Cardiac septum (tissue), 1 donor: ENCODE results near the gene HEY2. TPM values are rescaled to one million over a fixed set of nuclear protein-coding genes. Genes with fewer than 3 reads are reported as not detected.
"Not testable (repeated sequence)": the region's sequence is repeated elsewhere in the genome, so short reads cannot be mapped to it uniquely, and the experiment has no call there.

Experiments
- DNase-seq: peaks from one replicate; pipeline ENCODE4 v3.0.0-alpha.2; 2020; ENCODE audit warnings: low spot score
- intact Hi-C: fragments of 100-400 bp; cut with DNase I; formaldehyde crosslinking; loops from one replicate; pipeline ENCODE4 v1.14.0; 2022
- total RNA-seq: library from RNA; stranded (reverse); fragmentation: NEBNext Ultra II Directional; extraction: Animal tissue kit (Norgen Biotek cat#: 25700); gene quantifications from one replicate; pipeline ENCODE4 v1.2.1, GENCODE V29; 2021
- donor health status: DM: no; HTN: no; CAD: no.

HEY2 gene
- total RNA-seq, 1 donor from 2014 or later, result 12.3 TPM

GRCh38 chr6:125791151-125791819, 41.9 kb downstream of the HEY2 start:
- no peak for DNase-seq

GRCh38 chr6:125791820-125792165, 42.4 kb downstream of the HEY2 start:
- intact Hi-C loops, result loop anchor here (5.0 kb wide), 3 partner anchors 46 to 166 kb away; partner anchors contain the start of gene HINT3
- DNase-seq, result no peak

More at GRCh38 chr6:125791151-125791819, 41.9 kb downstream of the HEY2 start:
- intact Hi-C loops, result loop anchor here (5.0 kb wide), 3 partner anchors 46 to 166 kb away; partner anchors contain the start of gene HINT3

GRCh38 chr6:125792172-125792571, 42.7 kb downstream of the HEY2 start:
- DNase-seq, result no peak
- intact Hi-C loops, result loop anchor here (5.0 kb wide), 3 partner anchors 45 to 165 kb away; partner anchors contain the start of gene HINT3

GRCh38 chr6:125792680-125793079, 43.2 kb downstream of the HEY2 start:
- DNase-seq, result no peak
- intact Hi-C loops, result loop anchor here (5.0 kb wide), 3 partner anchors 45 to 165 kb away; partner anchors contain the start of gene HINT3

- no peak for DNase-seq
- intact Hi-C loops, result loop anchor here (5.0 kb wide), 3 partner anchors 44 to 164 kb away; partner anchors contain the start of gene HINT3
These were observed 43.8 kb downstream of the HEY2 start for GRCh38 chr6:125793280-125793679.

- DNase-seq, result no peak
- intact Hi-C loops, result loop anchor here (5.0 kb wide), 3 partner anchors 43 to 163 kb away; partner anchors contain the start of gene HINT3
These were observed 44.4 kb downstream of the HEY2 start for GRCh38 chr6:125793863-125794262.

- no peak for DNase-seq
- intact Hi-C loops, result loop anchor here (5.0 kb wide), 3 partner anchors 43 to 163 kb away; partner anchors contain the start of gene HINT3
These were observed 45.1 kb downstream of the HEY2 start for GRCh38 chr6:125794342-125795137.

- DNase-seq, result no peak
- intact Hi-C loops, result no loop called here
These were observed 45.9 kb downstream of the HEY2 start for GRCh38 chr6:125795301-125795700.

GRCh38 chr6:125797120-125797885, 47.9 kb downstream of the HEY2 start:
- intact Hi-C loops, result no loop called here
- DNase-seq, result no peak

- DNase-seq, result no peak
- intact Hi-C loops, result no loop called here
These were observed 48.5 kb downstream of the HEY2 start for GRCh38 chr6:125797886-125798444.

- intact Hi-C loops, result no loop called here
- no peak for DNase-seq
These were observed 49.5 kb downstream of the HEY2 start for GRCh38 chr6:125798734-125799508.

GRCh38 chr6:125802383-125802782, 53.0 kb downstream of the HEY2 start:
- DNase-seq, result no peak
- intact Hi-C loops, result no loop called here

GRCh38 chr6:125802943-125803377, 53.5 kb downstream of the HEY2 start:
- DNase-seq, result no peak
- intact Hi-C loops, result no loop called here

- no peak for DNase-seq
- intact Hi-C loops, result no loop called here
These were observed 54.8 kb downstream of the HEY2 start for GRCh38 chr6:125804264-125804663.

GRCh38 chr6:125804866-125805425, 55.5 kb downstream of the HEY2 start:
- DNase-seq, intact Hi-C loops: not testable (repeated sequence)

- no peak for DNase-seq
- intact Hi-C loops, result no loop called here
These were observed 57.4 kb downstream of the HEY2 start for GRCh38 chr6:125806813-125807212.

- intact Hi-C loops, result no loop called here
- no peak for DNase-seq
These were observed 57.9 kb downstream of the HEY2 start for GRCh38 chr6:125807293-125807692.

GRCh38 chr6:125808060-125808459, 58.6 kb downstream of the HEY2 start:
- no peak for DNase-seq
- intact Hi-C loops, result no loop called here
